Measurements from ENCODE around the gene ADAMTSL2.

Gene ADAMTSL2

GRCh38 chr9:133604856-133605255, 70.4 kb downstream of the ADAMTSL2 start:
- H3K27me3 ChIP-seq (ENCODE audit: control insufficient read depth, low read length), result peaks cover 12% of the 10 kb centered on the region
- H3K27ac ChIP-seq (ENCODE audit: low read depth, low read length), result no peak overlapping the region
- H3K4me1 ChIP-seq (ENCODE audit: control insufficient read depth, low read length), result peaks cover 13% of the 10 kb centered on the region
- H3K79me2 ChIP-seq (ENCODE audit: control insufficient read depth, low read length), result no peaks in the 10 kb centered on the region
- no peaks in the 10 kb centered on the region for H3K9me2 ChIP-seq (replicated peaks; ENCODE audit: control insufficient read depth, low read length)
- no peaks in the 10 kb centered on the region for H3F3A ChIP-seq (ENCODE audit: control insufficient read depth, insufficient read depth)
- H3K36me3 ChIP-seq (ENCODE audit: control insufficient read depth, low read length), result no peaks in the 10 kb centered on the region
- no peaks in the 10 kb centered on the region for H3K9me3 ChIP-seq (ENCODE audit: control insufficient read depth, insufficient read depth, low read length)
- peak overlapping the region; percentile 37 for H3K4me2 ChIP-seq (ENCODE audit: low read length)
- H3K4me3 ChIP-seq (ENCODE audit: low read length), result no peak overlapping the region
- no peak for TF ChIP-seq EZH2phosphoT487 (IDR thresholded peaks at IDR 0.05; ENCODE audit: borderline replicate concordance, low read length)
- no peak for TF ChIP-seq CTCF (IDR thresholded peaks at IDR 0.05; ENCODE audit: low read depth, low read length, poor library complexity, severe bottlenecking)
- H4K20me1 ChIP-seq (ENCODE audit: control insufficient read depth, insufficient read depth, low read depth, low read length), result no peaks in the 10 kb centered on the region

GRCh38 chr9:133605446-133605845, 70.9 kb downstream of the ADAMTSL2 start:
- peaks cover 13% of the 10 kb centered on the region for H3K27me3 ChIP-seq (ENCODE audit: control insufficient read depth, low read length)
- no peaks in the 10 kb centered on the region for H3K9me2 ChIP-seq (replicated peaks; ENCODE audit: control insufficient read depth, low read length)
- no peaks in the 10 kb centered on the region for H3K36me3 ChIP-seq (ENCODE audit: control insufficient read depth, low read length)
- H3K79me2 ChIP-seq (ENCODE audit: control insufficient read depth, low read length), result no peaks in the 10 kb centered on the region
- no peak for TF ChIP-seq CTCF (IDR thresholded peaks at IDR 0.05; ENCODE audit: low read depth, low read length, poor library complexity, severe bottlenecking)
- TF ChIP-seq EZH2phosphoT487 (IDR thresholded peaks at IDR 0.05; ENCODE audit: borderline replicate concordance, low read length), result no peak
- H4K20me1 ChIP-seq (ENCODE audit: control insufficient read depth, insufficient read depth, low read depth, low read length), result no peaks in the 10 kb centered on the region
- H3K4me1 ChIP-seq (ENCODE audit: control insufficient read depth, low read length), result peaks cover 13% of the 10 kb centered on the region
- no peaks in the 10 kb centered on the region for H3F3A ChIP-seq (ENCODE audit: control insufficient read depth, insufficient read depth)
- no peak overlapping the region for H3K4me2 ChIP-seq (ENCODE audit: low read length)
- H3K4me3 ChIP-seq (ENCODE audit: low read length), result no peak overlapping the region
- no peaks in the 10 kb centered on the region for H3K9me3 ChIP-seq (ENCODE audit: control insufficient read depth, insufficient read depth, low read length)
- H3K27ac ChIP-seq (ENCODE audit: low read depth, low read length), result no peak overlapping the region

GRCh38 chr9:133605856-133606707, 71.6 kb downstream of the ADAMTSL2 start:
- no peaks in the 10 kb centered on the region for H3K79me2 ChIP-seq (ENCODE audit: control insufficient read depth, low read length)

More at GRCh38 chr9:133605856-133606707, 71.6 kb downstream of the ADAMTSL2 start:
- Histone ChIP-seq H3F3A (ENCODE audit: control insufficient read depth, insufficient read depth) (no peaks in the 10 kb centered on the region), H3K27ac (ENCODE audit: low read depth, low read length) (no peak overlapping the region), H4K20me1 (ENCODE audit: control insufficient read depth, insufficient read depth, low read depth, low read length) (no peaks in the 10 kb centered on the region), H3K9me3 (ENCODE audit: control insufficient read depth, insufficient read depth, low read length) (no peaks in the 10 kb centered on the region), H3K27me3 (ENCODE audit: control insufficient read depth, low read length) (peaks cover 19% of the 10 kb centered on the region), H3K4me1 (ENCODE audit: control insufficient read depth, low read length) (peaks cover 13% of the 10 kb centered on the region), H3K4me3 (ENCODE audit: low read length) (no peak overlapping the region), H3K4me2 (ENCODE audit: low read length) (no peak overlapping the region), H3K9me2 (replicated peaks; ENCODE audit: control insufficient read depth, low read length) (no peaks in the 10 kb centered on the region), H3K36me3 (ENCODE audit: control insufficient read depth, low read length) (no peaks in the 10 kb centered on the region)
- TF ChIP-seq EZH2phosphoT487 (IDR thresholded peaks at IDR 0.05; ENCODE audit: borderline replicate concordance, low read length) (no peak), CTCF (IDR thresholded peaks at IDR 0.05; ENCODE audit: low read depth, low read length, poor library complexity, severe bottlenecking) (no peak)

Data from DOHH2 (cell line).